ENCODE data around the gene POLL.

GRCh38 chr10:101529725-101530553 lies 58.1 kb downstream of the POLL start:
- TF ChIP-seq CTCF (conservative IDR thresholded peaks at IDR 0.05; ENCODE audit: low read length) (no peak), EZH2phosphoT487 (IDR thresholded peaks at IDR 0.05; ENCODE audit: borderline replicate concordance) (no peak)
